ENCODE data around the gene EBF4.
"Not testable (repeated sequence)": the region's sequence is repeated elsewhere in the genome, so short reads cannot be mapped to it uniquely, and the experiment has no call there.

EBF4 gene

DNA sequence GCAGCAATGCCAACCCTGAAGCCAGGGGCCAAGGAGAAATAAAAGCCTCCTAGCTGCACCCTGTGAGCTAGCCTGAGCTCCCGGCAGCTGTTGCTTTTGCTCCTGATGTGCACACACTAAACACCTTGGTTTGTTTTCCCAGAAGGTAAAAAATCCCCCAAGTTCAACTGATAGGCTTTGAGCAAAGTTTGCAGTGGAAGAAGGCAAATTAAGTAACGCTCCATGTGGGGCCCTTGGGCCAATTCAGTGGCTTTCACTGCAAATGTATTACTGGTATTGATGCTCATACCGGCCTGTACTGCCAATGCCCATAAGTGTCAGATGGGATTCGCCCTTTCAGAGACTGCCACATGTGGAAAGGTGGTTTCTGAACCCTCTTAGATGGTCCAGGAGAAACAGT lies 19.1 kb upstream of the EBF4 start:
- DNase-seq (ENCODE audit: low read depth), result no peak

DNA sequence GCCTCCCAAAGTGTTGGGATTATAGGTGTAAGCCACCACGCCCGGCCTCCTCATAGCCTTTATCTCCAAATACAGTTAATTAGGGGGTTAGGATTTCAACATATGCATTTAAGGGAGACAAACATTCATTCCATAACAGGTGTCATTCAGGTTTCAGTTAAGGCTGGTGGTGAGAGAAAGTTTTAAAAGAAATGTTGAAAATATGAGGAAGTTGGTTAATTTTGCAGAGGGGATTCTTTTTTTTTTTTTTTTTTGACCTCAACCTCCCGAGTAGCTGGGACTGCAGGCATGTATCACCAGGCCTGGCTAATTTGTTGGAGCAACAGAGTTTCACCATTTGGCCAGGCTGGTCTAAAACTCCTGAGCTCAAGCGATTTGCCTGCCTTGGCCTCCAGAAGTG lies 12.5 kb upstream of the EBF4 start:
- DNase-seq (ENCODE audit: low read depth), result no peak

DNA sequence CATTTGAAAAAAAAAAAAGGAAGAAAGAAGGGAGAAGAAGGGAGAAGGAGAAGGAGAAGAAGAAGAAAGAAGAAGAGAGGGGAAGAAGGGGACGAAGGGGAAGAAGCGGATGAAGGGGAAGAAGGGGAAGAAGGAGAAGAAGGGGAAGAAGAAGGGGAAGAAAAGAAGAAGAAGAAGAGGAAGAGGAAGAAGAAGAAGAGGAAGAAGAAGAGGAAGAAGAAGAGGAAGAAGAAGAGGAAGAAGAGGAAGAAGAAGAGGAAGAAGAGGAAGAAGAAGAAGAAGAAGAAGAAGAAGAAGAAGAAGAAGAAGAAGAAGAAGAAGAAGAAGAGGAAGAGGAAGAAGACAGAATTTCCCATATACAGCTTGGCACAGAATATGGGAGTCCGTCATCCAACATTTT lies 10.5 kb upstream of the EBF4 start:
- DNase-seq (ENCODE audit: low read depth), result not testable (repeated sequence)

DNA sequence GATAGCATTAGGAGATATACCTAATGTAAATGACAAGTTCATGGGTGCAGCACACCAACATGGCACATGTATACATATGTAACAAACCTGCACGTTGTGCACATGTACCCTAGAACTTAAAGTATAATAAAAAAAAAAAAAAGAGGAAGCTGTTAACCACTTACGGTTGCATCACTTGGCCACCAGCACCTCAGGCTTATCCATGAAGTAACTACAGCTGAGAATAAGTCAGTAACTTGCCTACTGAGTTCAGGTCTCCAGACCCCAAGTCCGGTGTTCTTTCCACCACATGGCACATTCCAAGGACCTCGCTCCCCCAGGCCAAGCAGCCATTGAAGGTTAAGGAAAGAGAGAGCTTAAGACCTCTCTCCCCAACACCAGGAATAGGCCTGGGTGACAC lies 7.8 kb upstream of the EBF4 start:
- DNase-seq (ENCODE audit: low read depth), result not testable (repeated sequence)

DNA sequence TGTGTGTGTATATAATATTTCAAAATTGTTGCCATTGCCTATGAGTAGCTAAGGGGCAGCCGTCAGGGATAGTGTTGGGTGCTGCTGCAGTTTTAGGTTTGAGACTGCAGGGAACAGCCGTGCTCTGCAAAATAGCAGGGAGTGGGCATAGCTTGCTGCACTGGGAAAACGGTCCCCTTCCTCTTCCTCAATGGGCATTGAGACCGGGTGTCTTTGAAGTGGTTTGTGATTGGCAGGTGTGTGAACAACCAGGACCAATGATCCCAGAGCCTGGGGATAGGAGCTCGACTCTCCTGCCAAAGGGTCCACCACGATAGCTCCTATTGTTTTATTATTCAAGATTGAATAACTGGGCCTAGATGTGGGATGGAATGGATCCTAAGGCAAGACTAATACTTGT lies 5.1 kb upstream of the EBF4 start:
- no peak for DNase-seq (ENCODE audit: low read depth)

DNA sequence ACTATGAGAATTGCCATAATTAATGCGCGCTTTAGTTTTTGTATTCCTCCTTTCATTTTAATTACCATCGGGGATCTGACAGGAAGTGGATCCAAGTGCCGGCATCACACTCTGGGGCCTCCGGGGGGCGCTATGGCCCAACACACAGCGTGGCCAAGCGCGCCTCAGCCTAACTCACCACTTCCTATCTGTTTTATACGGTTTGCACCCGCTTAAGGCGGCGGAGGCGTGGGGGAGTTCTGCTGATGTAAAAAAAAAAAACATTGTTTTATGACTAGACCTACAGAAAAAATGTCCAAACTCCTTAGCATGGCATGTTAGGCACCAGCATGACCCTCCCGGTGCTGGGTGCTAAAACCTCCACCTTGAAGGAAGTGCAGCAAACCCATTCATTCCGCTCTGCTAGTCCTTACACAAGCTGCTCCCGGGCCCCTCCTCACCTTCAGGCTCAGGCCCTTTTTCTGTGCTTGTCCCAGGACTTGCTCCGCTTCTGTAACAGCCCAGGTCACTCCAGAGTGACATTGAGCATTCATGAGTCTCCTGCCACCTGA lies 4.5 kb upstream of the EBF4 start:
- no peak for DNase-seq (ENCODE audit: low read depth)

DNA sequence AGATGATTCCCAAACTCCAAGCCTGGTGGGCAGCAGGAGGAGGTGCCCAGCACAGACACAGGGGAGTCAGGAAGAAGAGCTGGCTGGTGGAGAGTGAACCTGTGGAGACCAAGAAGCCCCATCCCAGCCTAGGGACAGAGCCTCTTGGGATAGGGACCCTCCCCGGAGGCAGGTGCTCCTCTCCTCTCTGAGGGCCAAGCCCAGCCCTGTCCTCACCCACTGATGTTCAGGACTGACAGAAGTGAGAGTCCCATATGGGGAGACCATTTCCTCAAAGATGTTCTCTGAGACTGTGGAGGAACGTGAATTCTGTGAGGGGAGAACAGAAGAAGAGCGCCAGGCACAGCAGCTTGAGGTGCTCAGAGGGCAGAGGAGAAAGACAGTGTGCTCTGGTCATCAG lies 2.4 kb upstream of the EBF4 start:
- DNase-seq (ENCODE audit: low read depth), result no peak

DNA sequence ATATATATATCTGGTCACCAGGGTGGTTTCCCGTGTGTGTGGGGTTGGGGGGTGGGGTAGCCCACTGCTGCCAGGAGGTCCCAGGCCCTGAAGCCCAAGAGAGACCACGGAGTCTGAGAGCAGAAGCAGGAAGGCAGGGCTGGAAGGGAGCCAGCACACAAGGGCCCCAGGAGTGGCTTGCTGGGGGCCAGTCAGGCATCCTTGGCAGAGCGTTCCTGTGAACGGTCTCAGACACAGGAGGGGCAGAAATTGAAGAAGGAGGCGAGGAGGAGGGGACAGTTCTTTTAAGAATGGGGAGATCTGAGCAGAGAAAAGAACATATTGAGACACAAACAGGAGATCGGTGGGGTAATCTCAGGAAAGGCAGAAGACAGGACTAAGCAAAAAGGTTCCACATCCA lies 1.9 kb upstream of the EBF4 start:
- DNase-seq (ENCODE audit: low read depth), result no peak

DNA sequence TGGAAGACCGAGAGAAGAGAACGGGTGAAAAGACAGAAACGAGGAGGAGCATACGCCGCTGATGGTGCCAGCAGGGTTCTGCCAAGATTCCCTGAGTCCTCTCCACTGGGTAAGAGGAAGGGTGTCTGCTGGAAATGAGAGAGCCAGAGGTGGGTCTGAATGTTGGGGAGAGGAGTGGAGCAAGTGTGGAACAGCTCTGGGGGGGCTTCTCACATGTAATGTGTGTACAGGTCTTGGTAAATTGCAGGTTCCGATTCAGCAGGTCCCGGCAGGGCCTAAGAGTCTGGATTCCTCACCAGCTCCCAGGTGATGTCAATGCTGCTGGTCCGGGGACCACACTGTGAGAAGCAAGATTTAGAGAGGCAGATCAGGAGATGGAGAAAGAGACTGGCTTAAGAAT lies 1.5 kb upstream of the EBF4 start:
- no peak for DNase-seq (ENCODE audit: low read depth)

DNA sequence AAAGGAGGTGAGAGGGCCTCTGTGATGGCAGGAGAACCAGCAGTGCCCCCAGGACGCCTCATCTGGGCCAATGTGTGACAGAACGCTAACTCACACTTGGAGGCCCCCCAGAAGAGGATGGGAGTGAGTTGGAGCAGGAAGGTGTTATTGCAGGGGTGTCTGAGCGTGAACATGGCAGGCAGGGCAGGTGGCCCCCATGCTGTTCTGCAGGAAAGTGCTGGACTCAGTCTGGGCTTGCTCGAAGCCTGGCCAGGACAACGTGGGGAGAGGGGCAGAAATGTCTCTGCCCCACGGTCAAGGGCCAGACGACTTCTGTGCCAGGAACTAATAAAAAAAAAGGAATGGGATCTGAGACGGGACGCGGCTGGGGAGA lies 931 bp upstream of the EBF4 start:
- DNase-seq (ENCODE audit: low read depth), result no peak

DNA sequence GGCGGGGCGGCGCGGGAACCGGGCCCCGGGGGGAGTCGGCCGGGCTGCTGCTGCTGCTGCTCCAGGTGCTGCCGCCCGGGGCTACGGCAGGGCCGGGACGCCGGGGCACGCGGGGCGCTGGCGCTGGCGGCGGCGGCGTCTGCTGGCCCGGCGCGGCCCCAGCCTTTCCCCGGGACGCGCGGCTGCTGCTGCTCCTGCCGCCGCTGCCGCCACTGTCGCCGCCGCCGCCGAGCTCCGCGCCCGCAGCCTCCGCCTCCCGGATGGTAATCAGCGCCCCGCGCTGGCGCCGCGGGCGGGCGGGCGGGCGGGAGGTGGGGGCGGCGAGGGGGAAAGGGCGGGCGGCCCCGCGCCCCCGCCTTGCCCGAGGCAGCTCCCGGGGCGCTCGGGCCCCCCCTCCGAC lies 306 bp downstream of the EBF4 start:
- DNase-seq (ENCODE audit: low read depth), result no peak

DNA sequence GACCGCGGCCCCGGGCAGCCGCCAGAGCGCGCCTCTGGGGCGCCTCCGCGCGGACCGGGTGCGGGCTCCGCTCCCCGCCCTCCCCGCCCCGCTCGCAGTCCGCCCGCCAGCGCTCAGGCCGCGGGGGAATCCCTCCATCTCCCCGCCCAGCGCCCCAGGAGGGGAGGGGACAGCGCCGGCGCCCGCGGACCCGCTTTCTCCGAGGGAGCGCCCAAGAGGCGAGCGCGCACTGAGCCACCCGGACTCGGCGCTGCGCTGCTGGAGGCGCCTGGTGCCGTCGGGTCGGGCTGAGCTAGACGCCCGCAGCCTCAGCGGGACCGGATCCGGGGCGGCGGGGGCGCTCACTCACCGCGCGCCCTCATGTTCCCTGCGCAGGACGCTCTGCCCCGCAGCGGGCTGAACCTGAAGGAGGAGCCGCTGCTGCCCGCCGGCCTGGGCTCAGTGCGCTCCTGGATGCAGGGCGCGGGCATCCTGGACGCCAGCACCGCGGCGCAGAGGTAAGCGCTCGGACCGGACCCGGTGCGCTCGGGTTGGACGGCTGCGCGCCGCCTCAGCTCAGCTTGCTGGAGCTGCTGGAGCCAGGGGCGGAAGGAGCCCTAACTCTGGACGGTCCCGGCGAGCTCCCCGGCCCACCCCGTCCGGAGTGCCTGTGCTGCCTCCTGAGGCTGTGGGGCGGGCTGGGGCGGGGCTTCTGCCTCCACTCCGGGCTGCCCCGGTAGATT lies 867 bp downstream of the EBF4 start:
- no peak for DNase-seq (ENCODE audit: low read depth)

DNA sequence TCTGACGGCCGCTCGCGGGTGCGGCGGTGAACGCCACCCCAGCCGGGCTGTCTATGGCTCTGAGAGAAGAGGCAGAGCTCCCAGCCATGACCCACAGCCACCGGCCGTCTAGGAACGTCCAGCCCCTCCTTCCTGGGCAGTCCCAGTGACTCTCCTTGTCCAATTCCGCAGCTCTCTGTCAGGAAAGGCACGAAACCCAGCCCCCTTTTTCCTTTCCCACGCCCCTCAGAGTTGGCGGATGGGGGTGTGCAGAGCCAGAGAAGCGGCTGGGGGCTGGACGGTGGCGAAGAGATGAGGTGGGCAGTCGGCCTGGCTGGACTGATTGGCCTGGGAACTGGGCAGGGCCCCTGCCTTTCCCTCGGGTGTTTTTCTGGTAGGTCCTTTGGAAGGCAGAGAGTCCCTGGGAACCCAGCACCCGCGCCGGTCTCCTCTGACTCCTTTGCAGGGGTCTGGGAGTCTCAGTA lies 1.5 kb downstream of the EBF4 start:
- no peak for DNase-seq (ENCODE audit: low read depth)

DNA sequence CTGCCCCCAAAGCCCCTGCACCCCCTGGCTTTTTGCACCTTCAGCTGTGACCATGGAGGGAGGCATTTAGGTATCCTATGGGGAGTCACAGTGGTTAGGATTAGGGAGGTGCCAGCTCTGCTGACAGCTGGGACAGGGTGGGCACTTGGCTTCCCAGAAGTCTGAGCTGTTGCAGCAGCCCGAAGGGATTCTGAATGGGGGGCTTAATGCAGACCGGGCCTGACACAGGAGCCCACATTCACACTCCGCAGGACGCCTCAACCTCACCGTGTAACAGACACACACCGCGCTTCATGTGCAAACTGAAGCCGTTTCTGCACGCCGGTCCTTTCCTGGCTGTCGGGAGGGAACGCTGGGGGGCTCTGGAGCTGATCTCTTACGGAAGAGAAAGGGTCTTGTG lies 1.9 kb downstream of the EBF4 start:
- DNase-seq (ENCODE audit: low read depth), result no peak

DNA sequence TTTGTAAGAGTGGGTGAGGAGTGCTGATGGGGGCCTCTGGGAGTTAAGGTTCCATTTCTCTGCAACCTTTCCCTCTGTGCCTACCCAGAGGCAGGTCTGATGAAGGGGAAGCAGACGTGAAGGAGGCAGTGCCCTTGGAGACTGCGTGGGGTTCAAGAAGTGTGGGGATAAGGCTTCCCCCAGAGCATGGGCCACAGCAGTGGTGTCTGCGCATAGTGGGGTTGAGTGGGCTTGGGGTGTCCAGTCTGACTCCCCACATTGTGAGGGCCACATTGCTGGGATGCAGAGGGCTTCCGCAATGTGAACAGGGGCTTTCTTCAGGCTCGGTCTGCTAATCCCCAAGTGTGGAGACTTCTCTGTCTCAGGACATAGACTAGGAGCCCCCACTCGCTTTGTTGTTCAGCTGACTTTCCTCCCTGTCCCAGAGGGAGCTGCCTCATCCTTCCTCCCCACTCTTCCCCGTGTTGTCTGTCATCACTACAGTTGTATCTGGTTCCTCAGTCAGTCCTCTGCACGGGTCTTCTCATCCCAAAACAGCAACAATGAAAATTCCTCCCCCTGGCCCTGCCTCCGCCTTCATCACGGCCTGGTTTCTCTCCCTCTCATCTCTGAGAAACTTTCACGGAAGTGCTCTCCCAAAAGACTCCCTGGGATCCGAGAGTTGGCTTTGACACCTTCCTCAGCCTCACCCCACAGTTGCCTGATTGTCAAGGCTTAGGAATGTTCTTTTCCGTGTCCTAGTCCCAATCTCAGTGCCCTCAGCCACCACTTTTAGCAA lies 2.8 kb downstream of the EBF4 start:
- no peak for DNase-seq (ENCODE audit: low read depth)

DNA sequence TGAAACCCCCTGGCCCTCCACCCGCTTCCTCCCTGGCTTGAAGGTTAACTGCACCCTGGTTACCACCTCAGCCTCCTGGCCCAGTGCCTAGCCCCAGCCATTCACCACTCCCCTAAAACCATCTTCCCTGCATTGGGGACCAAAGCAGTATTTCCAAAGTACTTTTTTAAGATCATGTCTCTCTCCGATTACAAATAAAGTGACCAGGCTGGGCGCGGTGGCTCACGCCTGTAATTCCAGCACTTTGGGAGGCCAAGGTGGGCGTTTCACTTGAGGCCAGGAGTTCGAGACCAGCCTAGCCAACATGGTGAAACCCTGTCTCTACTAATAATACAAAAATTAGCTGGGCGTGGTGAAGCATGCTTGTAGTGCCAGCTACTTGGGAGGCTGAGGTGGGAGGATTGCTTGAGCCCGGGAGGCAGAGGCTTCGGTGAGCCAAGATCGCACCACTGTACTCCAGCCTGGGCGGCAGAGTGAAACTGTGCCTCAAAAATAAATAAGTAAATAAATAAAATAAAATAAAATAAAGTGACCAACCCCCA lies 3.5 kb downstream of the EBF4 start:
- DNase-seq (ENCODE audit: low read depth), result not testable (repeated sequence)

DNA sequence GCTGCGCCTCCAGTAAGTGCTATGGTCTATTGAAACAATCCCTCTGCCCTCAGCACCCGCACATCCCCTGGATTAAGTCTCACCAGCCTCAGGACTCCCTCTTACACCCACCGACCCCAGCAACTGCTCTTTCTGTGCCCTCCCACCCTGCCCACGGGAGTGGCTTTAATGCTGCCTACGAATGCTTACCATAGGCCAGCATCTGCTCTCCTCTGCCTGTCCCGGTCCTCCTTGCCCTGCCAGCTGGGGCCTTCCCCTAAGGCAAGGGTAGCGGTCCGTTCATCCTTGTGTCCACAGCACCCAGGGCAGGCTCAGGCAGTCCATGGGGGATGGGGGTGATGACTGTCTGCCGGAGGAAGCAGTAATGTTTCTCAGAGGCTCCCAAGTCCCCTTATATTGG lies 4.1 kb downstream of the EBF4 start:
- DNase-seq (ENCODE audit: low read depth), result no peak

DNA sequence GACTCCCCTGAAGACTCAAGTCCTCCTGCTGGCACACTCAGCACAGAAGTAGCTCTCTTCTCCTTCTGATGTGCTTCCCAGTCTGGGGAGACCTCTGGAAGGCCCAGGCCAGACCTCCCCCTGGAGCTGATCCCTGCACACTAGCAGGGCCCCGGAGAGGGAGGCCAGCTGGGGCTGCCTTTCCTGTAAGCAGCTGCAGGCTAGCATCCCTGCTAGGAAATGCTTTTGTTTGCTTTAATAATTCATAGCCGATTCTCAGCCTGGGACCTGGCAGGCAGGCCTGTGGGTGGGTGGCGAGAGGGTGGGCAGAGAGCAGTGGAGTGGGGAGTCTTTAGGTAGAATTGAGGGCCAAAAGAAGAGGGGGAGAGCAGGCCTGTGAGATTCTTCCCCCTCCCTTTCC lies 5.2 kb downstream of the EBF4 start:
- no peak for DNase-seq (ENCODE audit: low read depth)

DNA sequence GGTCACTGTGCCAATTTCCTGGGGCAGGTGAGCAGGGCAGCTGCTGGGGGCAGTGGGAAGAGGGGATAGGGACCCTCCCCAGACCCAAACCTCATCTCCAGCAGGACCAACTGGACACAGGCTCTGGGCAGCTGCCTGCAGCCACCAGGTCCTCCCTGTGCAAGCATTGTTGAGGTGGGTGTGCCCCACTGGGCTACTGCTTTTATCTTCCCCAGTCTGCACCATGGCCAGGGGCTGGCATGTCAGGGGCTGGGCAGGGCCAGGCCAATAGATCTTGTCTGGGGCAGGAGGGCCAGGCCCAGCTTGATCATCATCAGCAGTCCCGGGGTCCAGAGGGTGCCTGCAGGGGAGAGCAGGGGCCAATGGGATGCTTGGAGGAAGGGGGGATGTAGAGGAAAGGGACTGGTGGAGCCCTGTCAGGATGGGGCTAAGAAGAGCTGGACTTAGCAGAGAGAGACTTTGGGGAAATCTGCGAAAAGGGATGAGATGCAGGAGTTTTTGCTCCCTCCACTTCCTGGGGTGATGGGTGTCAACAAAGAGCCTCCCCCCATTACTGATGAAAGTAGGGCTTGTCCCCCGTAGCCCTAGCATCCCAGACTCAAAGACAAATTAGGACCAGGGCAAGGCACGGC lies 5.7 kb downstream of the EBF4 start:
- DNase-seq (ENCODE audit: low read depth), result no peak

DNA sequence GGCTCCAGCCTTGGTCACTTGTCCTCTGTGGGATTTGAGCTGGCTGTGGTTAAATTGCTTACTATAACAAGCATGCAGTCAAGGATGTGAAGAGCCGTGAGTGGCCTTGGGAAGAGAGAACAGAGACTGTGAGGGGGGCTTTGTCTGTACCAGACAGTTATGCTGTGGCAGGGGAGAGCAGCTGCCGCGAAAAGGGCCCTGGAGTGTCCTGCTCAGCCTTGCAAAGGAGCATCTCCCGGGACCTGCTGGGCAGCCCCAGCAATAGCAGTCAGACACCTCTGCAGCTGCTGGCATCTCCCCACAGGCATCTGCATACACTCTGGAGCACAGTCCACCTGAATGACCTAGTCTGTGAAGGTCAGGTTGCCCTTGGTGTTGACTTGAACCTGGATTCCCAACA lies 6.3 kb downstream of the EBF4 start:
- no peak for DNase-seq (ENCODE audit: low read depth)

DNA sequence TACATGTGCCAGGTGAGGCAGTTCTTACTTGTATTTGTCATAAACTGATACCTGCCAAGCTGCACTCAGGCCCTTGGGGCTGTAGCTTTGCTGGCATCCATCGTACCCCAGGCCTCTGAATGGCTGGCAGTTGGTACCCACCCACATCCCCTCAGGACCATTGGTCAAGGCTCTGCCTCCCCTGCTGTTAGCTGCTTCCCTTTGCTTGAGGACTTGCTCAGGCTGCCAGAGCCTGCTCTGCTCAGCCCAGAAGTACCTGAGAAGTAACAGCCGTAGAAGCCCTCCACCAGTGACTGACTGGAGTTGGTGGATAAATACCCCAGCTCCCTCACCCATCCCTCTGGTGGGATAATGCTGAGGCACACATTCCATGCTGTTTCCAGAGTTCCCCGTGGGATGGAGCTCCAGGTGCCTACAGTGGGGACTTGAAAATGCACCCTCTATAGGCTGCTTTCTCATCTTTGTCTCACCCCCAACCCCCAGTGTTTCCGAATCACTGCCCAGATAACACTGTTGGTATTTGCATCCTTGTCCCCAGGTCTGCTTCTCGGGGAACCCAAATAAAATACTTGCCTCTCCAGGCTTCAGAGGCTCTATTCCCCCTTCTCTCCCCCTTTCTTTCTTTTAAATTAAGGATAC lies 7.3 kb downstream of the EBF4 start:
- no peak for DNase-seq (ENCODE audit: low read depth)

DNA sequence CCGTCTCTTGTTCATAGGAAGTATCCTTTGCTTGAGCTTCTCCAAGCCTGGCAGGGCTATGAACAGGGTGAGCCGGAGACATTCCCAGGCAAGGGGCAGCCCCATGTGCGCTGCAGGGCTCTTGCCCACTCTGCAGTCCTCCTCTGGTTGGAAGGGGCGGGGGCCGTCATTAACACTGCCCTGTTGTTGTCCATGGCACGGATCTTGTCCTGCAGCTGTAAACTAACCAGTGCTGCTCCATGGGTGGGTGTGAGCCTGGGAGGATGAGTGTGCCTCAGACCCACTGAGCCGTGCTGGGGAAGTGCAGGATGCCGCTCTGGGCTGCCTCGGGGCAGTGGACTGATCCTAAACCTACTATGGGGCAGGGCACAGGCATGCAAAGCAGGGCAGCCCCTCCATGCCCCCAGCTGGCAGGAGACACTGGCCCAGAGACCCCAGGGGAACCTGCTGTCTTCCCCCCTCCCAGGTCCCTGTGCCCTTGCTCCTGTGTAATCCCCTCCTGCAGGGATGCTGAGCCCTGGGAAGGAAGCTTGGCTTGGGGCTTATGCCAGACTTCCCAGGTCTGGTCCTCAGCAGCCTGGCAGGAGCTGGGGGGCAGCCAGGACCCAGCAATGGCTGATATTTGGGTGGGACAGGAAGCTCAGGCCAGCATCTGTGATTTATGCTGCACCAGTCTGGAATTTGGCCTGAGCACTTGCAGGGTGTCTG lies 8.5 kb downstream of the EBF4 start:
- DNase-seq (ENCODE audit: low read depth), result no peak
